OCI-M2 (cell line): Measurements from ENCODE around the gene SGK1.
"Not testable (repeated sequence)": the region's sequence is repeated elsewhere in the genome, so short reads cannot be mapped to it uniquely, and the experiment has no call there.

Source experiments
- DNase-seq: peaks from one replicate; lab custom pipeline; 2025; ENCODE audit not compliant: unreplicated experiment; lab: John Stamatoyannopoulos, UW

SGK1 gene

DNA sequence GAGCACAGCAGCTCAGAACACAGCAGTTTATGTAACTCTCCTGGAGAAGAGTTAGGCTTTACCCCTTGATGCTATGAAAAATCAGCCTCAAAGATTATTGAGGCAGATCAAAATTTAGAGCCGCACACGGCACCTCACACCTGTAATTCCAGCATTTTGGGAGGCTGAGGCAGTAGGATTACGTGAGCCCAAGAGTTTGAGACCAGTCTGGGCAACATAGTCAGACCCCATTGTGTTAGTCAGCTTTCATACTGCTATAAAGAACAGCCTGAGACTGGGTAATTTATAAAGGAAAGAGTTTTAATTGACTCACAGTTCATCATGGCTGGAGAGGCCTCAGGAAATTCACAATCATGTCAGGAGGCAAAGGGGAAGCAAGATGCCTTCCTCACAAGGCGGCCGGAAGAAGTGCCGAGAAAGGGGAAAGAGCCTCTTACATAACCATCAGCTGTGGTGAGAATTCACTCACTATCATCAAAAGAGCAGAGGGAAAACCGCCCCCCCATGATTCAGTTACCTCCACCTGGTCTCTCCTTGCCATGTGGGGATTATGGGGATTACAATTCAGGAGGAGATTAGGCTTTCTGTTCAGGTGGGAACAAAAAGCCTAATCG, 87.7 kb downstream of the SGK1 start:
- DNase-seq, result no peak

DNA sequence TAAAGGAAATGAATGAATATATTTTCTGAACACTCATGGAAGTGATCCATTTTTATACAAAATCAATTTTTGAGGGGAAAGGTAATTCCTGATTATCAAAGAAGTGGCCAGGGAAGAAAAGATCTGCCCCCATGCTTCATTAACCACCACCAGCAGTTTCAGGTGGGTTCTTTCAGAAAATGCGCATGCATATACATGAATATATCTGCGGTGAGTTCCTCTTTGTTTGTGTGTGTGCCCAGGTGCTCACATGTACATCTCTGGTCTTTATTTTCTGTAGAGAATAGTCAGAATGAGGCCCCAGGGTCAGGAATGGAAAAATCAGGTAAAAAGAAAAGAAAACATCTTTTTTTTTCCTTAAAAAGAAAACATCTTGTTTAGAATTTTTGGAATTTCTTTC, 88.4 kb downstream of the SGK1 start:
- DNase-seq, result no peak

DNA sequence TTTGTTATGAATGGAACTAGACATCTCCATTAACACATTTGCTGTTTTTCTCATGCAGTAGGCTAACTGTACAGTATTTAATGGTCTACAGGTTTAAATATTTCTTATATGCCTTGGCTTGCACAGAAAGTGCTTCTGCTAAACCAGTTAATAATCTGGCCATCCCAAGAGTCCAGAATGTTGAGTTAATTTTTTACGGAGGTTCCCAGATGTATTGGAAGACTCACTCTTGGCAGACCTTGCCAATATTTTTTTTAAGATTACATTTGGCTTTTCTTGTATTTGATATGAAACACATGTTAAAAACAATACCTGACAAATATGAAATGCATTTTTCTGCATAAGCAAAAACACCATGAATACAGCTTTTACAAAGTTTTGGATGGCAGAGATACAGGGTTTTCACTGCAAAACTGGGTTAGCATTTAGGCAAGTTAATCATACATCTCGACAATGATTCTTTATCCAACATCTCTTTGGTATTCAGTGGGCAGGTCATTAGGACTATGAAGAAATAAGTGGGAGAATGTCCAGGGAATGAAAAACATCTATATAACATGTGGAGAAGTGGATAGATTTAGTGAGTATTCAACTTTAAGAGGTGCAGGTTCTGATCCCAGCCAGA, 94.0 kb downstream of the SGK1 start:
- no peak for DNase-seq

DNA sequence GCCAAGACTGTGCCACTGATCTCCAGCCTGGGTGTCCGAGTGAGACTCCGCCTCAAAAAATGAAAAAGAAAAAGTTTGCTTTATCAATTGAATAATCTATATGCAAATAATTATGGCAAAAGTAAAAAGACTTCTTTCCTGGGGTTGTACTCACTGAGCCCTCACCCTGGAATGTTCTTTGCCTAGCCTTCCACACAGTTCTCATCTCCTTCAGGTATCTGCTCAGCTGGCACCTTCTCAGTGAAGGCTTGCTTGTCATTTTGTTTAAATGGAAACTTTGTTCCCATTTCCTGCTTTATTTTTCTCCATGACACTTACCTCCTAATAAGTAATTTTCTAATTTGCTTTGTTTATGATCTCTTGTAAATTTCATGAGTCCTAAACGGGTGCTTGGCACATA, 96.7 kb downstream of the SGK1 start:
- DNase-seq, result no peak

DNA sequence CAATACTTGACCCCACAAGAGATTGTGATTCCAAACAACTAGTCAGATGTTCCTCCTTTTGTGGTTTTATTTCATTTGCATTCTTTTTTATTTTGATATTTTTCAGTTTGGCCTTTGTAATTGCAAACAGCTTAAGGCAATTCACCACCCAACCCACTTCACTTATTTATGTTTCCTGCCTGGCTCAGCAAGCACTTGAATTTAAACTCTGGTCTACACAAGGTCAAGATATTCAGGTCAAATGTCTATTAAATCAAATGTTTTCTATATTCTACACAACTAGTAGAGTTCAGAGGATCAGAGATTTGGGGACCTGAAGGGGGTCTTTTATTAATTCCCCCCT, 100.1 kb downstream of the SGK1 start:
- no peak for DNase-seq

DNA sequence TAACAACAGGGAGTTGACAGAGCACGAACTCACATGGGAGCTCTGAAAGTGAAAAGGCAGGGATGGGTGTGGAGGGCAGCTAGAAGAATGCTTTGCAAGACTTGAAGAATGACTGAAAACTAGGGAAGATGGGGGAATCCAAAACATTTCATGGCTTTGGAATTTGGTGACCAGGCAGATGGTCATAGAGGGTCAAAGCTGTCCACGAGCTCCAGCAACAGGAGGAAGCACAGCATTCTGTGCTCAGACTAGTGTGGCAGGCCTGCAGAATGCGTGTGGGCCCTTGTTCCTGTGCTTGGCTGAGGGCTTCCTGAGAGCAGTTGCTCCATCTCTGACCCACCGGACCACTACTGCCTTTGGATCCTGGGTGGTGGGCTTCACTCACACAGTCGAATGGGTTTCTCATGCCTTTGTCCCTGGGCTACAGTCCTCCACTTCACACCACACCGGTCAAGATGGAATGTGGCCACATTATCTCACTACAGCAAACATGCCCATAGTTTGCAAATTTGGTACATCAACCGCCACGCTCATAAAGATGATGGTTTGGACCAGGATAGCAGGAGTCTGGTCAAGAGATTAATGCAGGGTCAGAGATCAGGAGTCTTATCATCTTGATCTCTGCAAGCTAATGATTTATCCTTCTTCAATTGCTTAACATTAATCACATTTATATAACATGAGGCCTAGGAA, 100.7 kb downstream of the SGK1 start:
- no peak for DNase-seq

DNA sequence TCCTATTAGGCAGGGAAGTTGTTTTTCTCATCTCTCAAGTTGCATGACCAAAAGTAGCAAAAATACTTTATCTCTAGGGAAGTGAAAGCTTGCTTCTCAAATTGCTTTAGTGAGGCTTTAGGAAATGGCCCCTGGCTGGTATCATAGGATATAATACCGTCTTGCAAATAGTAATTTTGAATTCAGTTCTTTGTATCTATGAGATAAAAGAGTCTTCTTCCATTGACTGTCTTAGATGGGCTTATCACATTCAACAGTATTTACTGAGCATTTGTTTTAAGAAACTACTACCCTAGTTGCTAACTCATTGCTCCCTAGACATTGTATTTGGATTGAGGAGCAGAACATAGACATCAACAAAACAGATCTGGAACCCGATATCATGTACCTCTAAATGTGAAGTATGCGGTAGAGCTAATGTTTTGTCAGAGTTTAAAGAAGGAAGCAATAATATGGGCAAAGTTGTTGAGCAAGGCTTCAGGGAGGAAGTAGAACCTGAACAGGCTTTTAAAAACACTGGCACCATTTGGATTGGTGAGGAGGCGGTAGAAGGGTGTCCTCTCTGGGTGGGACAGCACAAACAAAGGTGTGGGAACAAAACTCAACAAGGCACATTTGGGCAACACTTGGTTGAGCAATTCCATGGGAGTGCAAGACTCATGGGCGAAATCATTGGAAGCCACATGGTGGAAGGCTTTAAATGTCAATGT, 101.5 kb downstream of the SGK1 start:
- DNase-seq, result peak; percentile 69

- not testable (repeated sequence) for DNase-seq
These were observed 104.5 kb downstream of the SGK1 start for GRCh38 chr6:134213410-134213809.

GRCh38 chr6:134211297-134211696, 106.6 kb downstream of the SGK1 start:
- no peak for DNase-seq

- DNase-seq, result no peak
These were observed 110.5 kb downstream of the SGK1 start for GRCh38 chr6:134207421-134207820.

DNA sequence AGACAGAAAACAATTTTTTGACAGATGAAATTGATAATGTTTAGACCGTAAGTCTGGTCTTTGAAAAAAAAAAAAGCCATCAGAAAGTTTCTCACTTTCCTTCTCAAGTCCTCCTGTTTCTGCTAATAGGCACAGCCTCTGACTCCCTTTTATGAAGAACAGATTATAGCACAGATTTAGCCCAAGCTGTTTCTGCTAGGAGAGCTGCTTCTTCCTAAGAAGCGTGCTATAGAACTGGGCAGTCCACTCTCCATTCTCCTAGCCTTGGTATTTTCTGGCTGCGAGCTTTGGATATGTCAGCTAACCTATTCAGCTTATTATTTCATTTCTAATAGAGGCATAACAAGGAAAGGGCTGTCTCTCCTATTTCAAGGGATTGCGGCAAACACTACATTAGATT, 112.5 kb downstream of the SGK1 start:
- no peak for DNase-seq

- DNase-seq, result not testable (repeated sequence)
These were observed 113.2 kb downstream of the SGK1 start for GRCh38 chr6:134204759-134205158.

- no peak for DNase-seq
These were observed 113.9 kb downstream of the SGK1 start for GRCh38 chr6:134204031-134204430.

DNA sequence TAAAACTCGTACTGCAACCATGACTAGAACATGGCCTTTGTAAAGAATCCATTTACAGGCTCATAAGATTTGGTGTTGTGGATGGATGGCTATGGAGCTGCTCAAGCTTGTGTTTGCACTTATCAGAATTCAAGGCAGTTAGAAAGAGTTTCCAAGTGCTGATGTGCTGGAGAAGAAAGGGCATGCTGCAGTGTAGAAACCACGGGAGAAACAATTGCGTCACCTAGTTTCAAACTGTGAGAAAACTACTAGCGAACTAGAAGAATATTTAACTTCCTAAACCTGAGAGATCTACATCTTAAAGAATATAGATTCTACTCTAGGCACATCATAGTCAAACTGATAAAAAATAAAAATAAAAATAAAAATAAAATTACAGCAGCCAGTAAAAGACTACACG, 116.2 kb downstream of the SGK1 start:
- DNase-seq, result no peak

DNA sequence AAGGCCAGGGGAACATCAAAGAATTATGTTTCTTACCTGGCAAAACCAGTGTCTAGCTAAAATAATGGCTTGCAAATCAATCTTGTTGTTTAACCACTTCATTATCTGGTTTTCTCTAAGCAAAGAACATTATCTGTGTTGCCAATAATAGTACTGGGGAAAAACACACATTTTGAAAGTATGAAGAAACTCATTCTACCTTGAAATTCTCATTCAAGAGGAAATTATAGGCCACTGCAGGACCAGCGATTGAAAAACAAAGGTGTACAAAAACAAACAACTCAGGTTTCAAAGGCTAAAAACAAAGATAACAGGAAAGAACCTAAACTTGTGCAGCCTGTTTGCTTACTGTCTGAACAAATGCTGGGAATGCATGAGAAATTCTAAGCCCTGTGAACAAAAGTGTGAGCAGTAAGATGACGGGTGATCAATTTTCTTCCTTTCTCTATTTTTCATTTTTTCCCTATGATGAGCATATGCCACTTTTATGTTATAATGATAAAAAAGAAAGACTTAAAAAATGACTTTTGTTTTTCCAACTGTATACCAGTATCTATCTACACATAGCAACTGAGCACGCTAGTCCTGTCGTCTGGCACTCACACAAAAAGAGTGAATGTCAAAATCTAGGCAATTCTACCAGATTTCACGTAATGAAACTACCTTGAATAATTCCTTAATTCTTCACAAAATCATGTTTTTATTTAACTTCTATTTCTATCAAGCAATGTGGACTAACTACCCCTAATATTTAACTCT, 117.9 kb downstream of the SGK1 start:
- no peak for DNase-seq

DNA sequence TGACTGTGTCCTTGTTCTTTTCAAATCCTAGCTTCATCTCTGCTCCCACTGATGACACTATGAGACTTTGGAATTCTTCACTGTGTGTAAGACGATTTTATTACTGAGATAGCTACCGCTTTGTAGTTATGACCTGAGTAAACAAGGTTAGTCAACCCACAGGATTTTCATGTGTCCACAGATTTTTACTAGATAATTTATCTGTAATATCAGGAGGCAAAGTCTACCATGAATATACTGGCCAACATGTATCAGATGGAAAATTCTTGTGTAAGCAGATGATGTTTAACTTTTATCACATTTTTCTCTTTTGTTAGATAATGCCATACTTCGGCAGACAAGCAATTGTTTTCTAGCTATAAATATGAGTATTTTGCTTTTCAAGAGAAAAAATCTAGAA, 119.8 kb downstream of the SGK1 start:
- DNase-seq, result no peak

DNA sequence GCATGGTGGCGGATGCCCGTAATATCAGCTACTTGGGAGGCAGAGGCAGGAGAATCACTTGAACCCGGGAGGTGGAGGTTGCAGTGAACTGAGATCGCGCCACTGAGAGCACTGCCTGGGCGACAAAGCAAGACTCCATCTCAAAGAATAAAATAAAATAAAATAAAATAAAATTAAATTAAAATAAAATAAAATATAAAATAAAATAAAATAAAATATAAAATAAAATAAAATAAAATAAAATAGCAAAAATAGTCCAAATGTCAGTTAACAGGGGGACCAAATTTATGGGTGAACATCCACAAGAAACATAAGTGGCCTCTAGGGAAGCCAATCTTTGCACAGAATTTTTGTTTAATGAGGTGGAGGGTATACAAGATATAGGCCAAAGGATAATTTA, 120.2 kb downstream of the SGK1 start:
- DNase-seq, result not testable (repeated sequence)

GRCh38 chr6:134196568-134197193, 121.2 kb downstream of the SGK1 start:
- no peak for DNase-seq

- DNase-seq, result no peak
These were observed 121.9 kb downstream of the SGK1 start for GRCh38 chr6:134195985-134196384.

- DNase-seq, result no peak
These were observed 122.6 kb downstream of the SGK1 start for GRCh38 chr6:134195164-134195906.
